Sigmoid colon (tissue), 7 donors: ENCODE measurements around the gene LRRC8D. TPM values are rescaled to one million over a fixed set of nuclear protein-coding genes. Genes with fewer than 3 reads are reported as not detected.
"Not testable (repeated sequence)": the region's sequence is repeated elsewhere in the genome, so short reads cannot be mapped to it uniquely, and the experiment has no call there.

Experiments used
- DNase-seq: peaks from one replicate; pipeline ENCODE4 v3.0.0-alpha.2; 2019
- H3K27ac ChIP-seq, 4 donors: fragments of 200-600 bp; sonication (generic); one replicate each; pipeline ENCODE4 v1.5.1; 2016 to 2019; ENCODE audit warnings: mild to moderate bottlenecking in 1 of 4
- H3K27me3 ChIP-seq, 3 donors: fragments of 200-600 bp; sonication (generic); one replicate each; pipeline ENCODE4 v1.5.1; 2019; ENCODE audit warnings: mild to moderate bottlenecking in 1 of 3
- H3K36me3 ChIP-seq, 4 donors: fragments of 200-600 bp; sonication (generic); one replicate each; pipeline ENCODE4 v1.5.1; 2016 to 2019
- H3K4me1 ChIP-seq, 4 donors: fragments of 200-600 bp; sonication (generic); one replicate each; pipeline ENCODE4 v1.5.1; 2017 to 2019
- H3K4me3 ChIP-seq, 4 donors: fragments of 200-600 bp; sonication (generic); one replicate each; pipeline ENCODE4 v1.5.1; 2017 to 2019; ENCODE audit warnings: mild to moderate bottlenecking in 2 of 4, moderate library complexity in 1 of 4
- H3K9me3 ChIP-seq, 4 donors: fragments of 200-600 bp in 3 of 4; sonication (generic) in 3 of 4; one replicate each; pipeline versions ENCODE4 v1.5.1 to v1.6.1; 2013 to 2019
- EP300 ChIP-seq, 4 donors: sonication (generic); formaldehyde crosslinking; IDR thresholded peaks; one replicate each; pipeline ENCODE4 v1.6.1; 2017; ENCODE audit warnings: antibody characterized with exemption in 4 of 4
- POLR2A ChIP-seq, 2 donors: fragments of 450-650 bp; IDR thresholded peaks; one replicate each; pipeline ENCODE4 v1.6.1; 2016; ENCODE audit warnings: antibody characterized with exemption in 2 of 2, mild to moderate bottlenecking in 2 of 2, moderate library complexity in 2 of 2
- POLR2AphosphoS5 ChIP-seq, 4 donors: sonication (generic); formaldehyde crosslinking; IDR thresholded peaks; one replicate each; pipeline ENCODE4 v1.6.1; 2017; ENCODE audit warnings: antibody characterized with exemption in 4 of 4
- WGBS, 2 donors: extraction: QIAGEN DNeasy Blood & Tissue Kit; methylation state at CpG; one replicate each; pipeline ENCODE4 v1.1.7; 2013; 5-methylcytosine and 5-hydroxymethylcytosine counted together
- intact Hi-C: fragments of 100-400 bp; cut with DNase I; formaldehyde crosslinking; loops from one replicate; pipeline ENCODE4 v1.15.1; 2023
- polyA plus RNA-seq, 3 donors: library from polyadenylated mRNA; stranded (reverse); fragments of 200-250 nt; gene quantifications; one replicate each; pipeline ENCODE4 v1.2.3, GENCODE V29; 2013
- total RNA-seq, 4 donors: library from RNA; depleted of rRNA; stranded (reverse); fragments of >200 nt; gene quantifications; one replicate each; pipeline ENCODE4 v1.1.0, GENCODE V29; 2016
- TF ChIP-seq, protein P1 (sequence below), 4 experiments: fragments of 450-650 bp in 3 of 4; fragments of 200-600 bp in 1 of 4; IDR thresholded peaks; one replicate each; pipeline ENCODE4 v1.5.1; 2016 to 2019; ENCODE audit warnings: antibody characterized with exemption in 4 of 4, mild to moderate bottlenecking in 3 of 4, moderate library complexity in 2 of 4
- donor health status: healthy with polysubstance abuse.
- donor health status: Bipolar disorder and iron deficiency.
- donor health status: healthy.

Gene LRRC8D
- total and polyA plus RNA-seq, 7 donors: 6.0 to 21.2 (median 9.3) TPM

DNA sequence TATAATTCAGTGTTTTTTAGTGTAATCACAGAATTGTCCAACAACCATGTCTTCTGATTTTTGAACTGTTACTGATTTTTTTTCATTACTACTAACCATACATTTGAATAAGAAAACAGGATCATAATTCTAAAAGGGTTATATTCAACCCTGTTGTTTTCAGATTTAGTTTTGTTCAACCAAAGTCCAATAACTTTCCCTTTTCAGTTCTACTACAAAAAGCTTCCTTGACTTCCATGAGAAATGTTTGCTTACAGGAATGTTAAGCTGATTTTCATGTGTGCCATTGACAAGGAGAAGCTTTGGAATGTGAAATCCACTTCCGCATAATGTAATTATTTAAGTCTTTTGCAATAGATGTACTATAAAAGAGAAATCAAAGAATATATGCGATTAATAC lies 102.1 kb downstream of the LRRC8D start:
- no peaks in the 10 kb centered on the region for H3K27me3 ChIP-seq
- H3K4me1 ChIP-seq: no peaks in the 10 kb centered on the region
- no peak overlapping the region for H3K4me3 ChIP-seq
- no peak for DNase-seq
- H3K9me3 ChIP-seq: no peaks in the 10 kb centered on the region
- H3K36me3 ChIP-seq: no peaks in the 10 kb centered on the region
- 92 to 97% methylated on average over 2 of the region's 2 CpGs for WGBS, 2 donors
- no peak overlapping the region for H3K27ac ChIP-seq
- TF ChIP-seq, protein P1, sequence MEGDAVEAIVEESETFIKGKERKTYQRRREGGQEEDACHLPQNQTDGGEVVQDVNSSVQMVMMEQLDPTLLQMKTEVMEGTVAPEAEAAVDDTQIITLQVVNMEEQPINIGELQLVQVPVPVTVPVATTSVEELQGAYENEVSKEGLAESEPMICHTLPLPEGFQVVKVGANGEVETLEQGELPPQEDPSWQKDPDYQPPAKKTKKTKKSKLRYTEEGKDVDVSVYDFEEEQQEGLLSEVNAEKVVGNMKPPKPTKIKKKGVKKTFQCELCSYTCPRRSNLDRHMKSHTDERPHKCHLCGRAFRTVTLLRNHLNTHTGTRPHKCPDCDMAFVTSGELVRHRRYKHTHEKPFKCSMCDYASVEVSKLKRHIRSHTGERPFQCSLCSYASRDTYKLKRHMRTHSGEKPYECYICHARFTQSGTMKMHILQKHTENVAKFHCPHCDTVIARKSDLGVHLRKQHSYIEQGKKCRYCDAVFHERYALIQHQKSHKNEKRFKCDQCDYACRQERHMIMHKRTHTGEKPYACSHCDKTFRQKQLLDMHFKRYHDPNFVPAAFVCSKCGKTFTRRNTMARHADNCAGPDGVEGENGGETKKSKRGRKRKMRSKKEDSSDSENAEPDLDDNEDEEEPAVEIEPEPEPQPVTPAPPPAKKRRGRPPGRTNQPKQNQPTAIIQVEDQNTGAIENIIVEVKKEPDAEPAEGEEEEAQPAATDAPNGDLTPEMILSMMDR (IDR thresholded peaks at IDR 0.05): no peak
- TF ChIP-seq EP300 (IDR thresholded peaks at IDR 0.05) (no peak), POLR2A (IDR thresholded peaks at IDR 0.05) (no peak), POLR2AphosphoS5 (IDR thresholded peaks at IDR 0.05) (no peak)
- intact Hi-C loops: no loop called here

- TF ChIP-seq EP300 (IDR thresholded peaks at IDR 0.05) (no peak), POLR2AphosphoS5 (IDR thresholded peaks at IDR 0.05) (no peak)
- Histone ChIP-seq H3K36me3 (no peaks in the 10 kb centered on the region), H3K4me1 (no peaks in the 10 kb centered on the region), H3K27ac (no peak overlapping the region), H3K27me3 (no peaks in the 10 kb centered on the region), H3K9me3 (no peaks in the 10 kb centered on the region), H3K4me3 (no peak overlapping the region)
- 96 to 98% methylated on average over 3 of the region's 3 CpGs for WGBS, 2 donors
- no peak for DNase-seq
- intact Hi-C loops: no loop called here
Observed at GRCh38 chr1:89923517-89923916, 102.7 kb downstream of the LRRC8D start.

- H3K9me3 ChIP-seq, intact Hi-C loops, H3K36me3 ChIP-seq, H3K4me3 ChIP-seq, DNase-seq, H3K4me1 ChIP-seq, H3K27ac ChIP-seq, H3K27me3 ChIP-seq: not testable (repeated sequence)
- 94 to 95% methylated on average over 1 of the region's 1 CpG for WGBS, 2 donors
Observed at GRCh38 chr1:89924075-89924474, 103.2 kb downstream of the LRRC8D start.

- H3K9me3 ChIP-seq: no peaks in the 10 kb centered on the region
- no peak overlapping the region for H3K4me3 ChIP-seq
- 94 to 97% methylated on average over 5 of the region's 5 CpGs for WGBS, 2 donors
- H3K27ac ChIP-seq: no peak overlapping the region
- TF ChIP-seq POLR2AphosphoS5 (IDR thresholded peaks at IDR 0.05) (no peak), POLR2A (IDR thresholded peaks at IDR 0.05) (no peak)
- no peaks in the 10 kb centered on the region for H3K27me3 ChIP-seq
- DNase-seq: no peak
- no peaks in the 10 kb centered on the region for H3K4me1 ChIP-seq
- H3K36me3 ChIP-seq: no peaks in the 10 kb centered on the region
- intact Hi-C loops: no loop called here
Observed at GRCh38 chr1:89927049-89927448, 106.2 kb downstream of the LRRC8D start.

DNA sequence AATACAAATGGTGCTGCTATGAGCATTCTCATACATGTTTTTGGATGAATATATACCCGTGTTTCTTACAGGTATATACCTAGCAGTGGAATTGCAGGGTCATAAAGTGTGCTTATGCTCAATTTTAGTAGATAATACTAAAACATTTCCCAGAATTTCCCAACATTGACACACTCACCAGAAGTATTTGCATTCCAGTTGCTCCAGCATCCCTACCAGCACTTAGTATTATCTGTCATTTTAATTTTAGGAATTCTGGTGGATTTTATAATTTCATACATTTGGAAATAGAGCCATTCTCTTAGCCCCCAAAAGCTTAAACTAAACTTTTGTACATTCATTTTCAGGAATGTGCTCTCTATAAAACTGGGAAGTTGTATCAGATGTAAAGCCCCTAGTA lies 106.6 kb downstream of the LRRC8D start:
- H3K4me3 ChIP-seq: no peak overlapping the region
- H3K4me1 ChIP-seq: no peaks in the 10 kb centered on the region
- H3K27ac ChIP-seq: no peak overlapping the region
- no peaks in the 10 kb centered on the region for H3K36me3 ChIP-seq
- TF ChIP-seq, protein P1 (IDR thresholded peaks at IDR 0.05): no peak
- TF ChIP-seq POLR2A (IDR thresholded peaks at IDR 0.05): no peak
- no peak for TF ChIP-seq EP300 (IDR thresholded peaks at IDR 0.05)
- TF ChIP-seq POLR2AphosphoS5 (IDR thresholded peaks at IDR 0.05): no peak
- no peak for DNase-seq
- no peaks in the 10 kb centered on the region for H3K9me3 ChIP-seq
- H3K27me3 ChIP-seq: no peaks in the 10 kb centered on the region
- intact Hi-C loops: no loop called here
- WGBS, 2 donors: 85 to 93% methylated on average over 1 of the region's 1 CpG

GRCh38 chr1:89928506-89928905 lies 107.7 kb downstream of the LRRC8D start:
- TF ChIP-seq POLR2AphosphoS5 (IDR thresholded peaks at IDR 0.05) (no peak), POLR2A (IDR thresholded peaks at IDR 0.05) (no peak), EP300 (IDR thresholded peaks at IDR 0.05) (no peak)
- TF ChIP-seq, protein P1 (IDR thresholded peaks at IDR 0.05): no peak
- no peak for DNase-seq
- Histone ChIP-seq H3K9me3 (no peaks in the 10 kb centered on the region), H3K4me1 (no peaks in the 10 kb centered on the region), H3K4me3 (no peak overlapping the region), H3K27ac (no peak overlapping the region), H3K36me3 (peaks cover 0 to 8% (median 0%) of the 10 kb centered on the region in 4 donors), H3K27me3 (no peaks in the 10 kb centered on the region)
- intact Hi-C loops: no loop called here
- WGBS, 2 donors: 97 to 98% methylated on average over 2 of the region's 2 CpGs
